GM13976 (cell line): Measurements from ENCODE around the gene KCNJ1.

Source experiments
- DNase-seq: peaks from one replicate; pipeline ENCODE4 v3.0.0; 2012; ENCODE audit warnings: low spot score
- in situ Hi-C: fragments of 300-500 bp; cut with MboI; formaldehyde crosslinking; loops from one replicate; pipeline ENCODE4 v1.12.0; 2022; ENCODE audit warnings: low sequenced_read_pairs, mixed read lengths, inconsistent platforms; ENCODE audit not compliant: unreplicated experiment
- TF ChIP-seq, protein P1 (sequence below): IDR thresholded peaks from 2 replicates; pipeline ENCODE4 v1.5.1; 2012; ENCODE audit warnings: borderline replicate concordance, mild to moderate bottlenecking; ENCODE audit not compliant: insufficient read depth; ENCODE audit errors: extremely low read depth, missing control alignments, control extremely low read depth

The KCNJ1 gene

DNA sequence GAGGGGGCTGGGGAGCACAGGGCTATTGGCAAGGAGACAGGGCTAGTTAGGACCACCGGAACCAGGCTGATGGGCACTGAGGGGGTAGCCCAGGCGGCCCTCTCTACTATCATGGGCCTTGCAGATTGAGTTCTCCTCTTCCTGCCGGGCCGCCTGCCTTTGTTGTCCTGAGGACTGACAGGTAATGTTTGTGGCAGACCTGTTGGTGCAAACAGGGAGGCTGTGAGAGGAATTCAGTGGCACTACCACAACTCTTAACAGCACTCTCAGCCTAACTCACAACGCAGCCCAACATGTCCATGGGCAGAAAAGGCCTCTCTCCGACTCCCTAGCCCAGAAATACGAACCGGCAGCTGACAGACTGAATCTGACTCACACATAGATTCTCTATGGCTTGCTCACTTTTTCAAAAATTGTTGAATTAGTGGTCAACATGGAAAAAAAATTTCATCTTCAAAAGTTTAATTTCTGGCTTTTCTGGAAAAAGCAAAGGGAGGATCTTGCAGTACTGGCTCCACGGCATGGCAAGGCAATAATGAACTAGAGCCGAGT, 35.5 kb upstream of the KCNJ1 start:
- TF ChIP-seq, protein P1, sequence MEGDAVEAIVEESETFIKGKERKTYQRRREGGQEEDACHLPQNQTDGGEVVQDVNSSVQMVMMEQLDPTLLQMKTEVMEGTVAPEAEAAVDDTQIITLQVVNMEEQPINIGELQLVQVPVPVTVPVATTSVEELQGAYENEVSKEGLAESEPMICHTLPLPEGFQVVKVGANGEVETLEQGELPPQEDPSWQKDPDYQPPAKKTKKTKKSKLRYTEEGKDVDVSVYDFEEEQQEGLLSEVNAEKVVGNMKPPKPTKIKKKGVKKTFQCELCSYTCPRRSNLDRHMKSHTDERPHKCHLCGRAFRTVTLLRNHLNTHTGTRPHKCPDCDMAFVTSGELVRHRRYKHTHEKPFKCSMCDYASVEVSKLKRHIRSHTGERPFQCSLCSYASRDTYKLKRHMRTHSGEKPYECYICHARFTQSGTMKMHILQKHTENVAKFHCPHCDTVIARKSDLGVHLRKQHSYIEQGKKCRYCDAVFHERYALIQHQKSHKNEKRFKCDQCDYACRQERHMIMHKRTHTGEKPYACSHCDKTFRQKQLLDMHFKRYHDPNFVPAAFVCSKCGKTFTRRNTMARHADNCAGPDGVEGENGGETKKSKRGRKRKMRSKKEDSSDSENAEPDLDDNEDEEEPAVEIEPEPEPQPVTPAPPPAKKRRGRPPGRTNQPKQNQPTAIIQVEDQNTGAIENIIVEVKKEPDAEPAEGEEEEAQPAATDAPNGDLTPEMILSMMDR: no peak
- no peak for DNase-seq
- in situ Hi-C loops: no loop called here

- in situ Hi-C loops: no loop called here
Observed at GRCh38 chr11:128901653-128902514, 34.8 kb upstream of the KCNJ1 start.

GRCh38 chr11:128900468-128900867, 33.4 kb upstream of the KCNJ1 start:
- TF ChIP-seq, protein P1: no peak
- no peak for DNase-seq
- in situ Hi-C loops: no loop called here

More at GRCh38 chr11:128901653-128902514, 34.8 kb upstream of the KCNJ1 start:
- TF ChIP-seq, protein P1: no peak
- DNase-seq: no peak

GRCh38 chr11:128898580-128899344, 31.7 kb upstream of the KCNJ1 start:
- TF ChIP-seq, protein P1: no peak
- DNase-seq: no peak
- in situ Hi-C loops: loop anchor here (25.0 kb wide), 1 partner anchor 439 kb away; no protein-coding TSS in a partner anchor

DNA sequence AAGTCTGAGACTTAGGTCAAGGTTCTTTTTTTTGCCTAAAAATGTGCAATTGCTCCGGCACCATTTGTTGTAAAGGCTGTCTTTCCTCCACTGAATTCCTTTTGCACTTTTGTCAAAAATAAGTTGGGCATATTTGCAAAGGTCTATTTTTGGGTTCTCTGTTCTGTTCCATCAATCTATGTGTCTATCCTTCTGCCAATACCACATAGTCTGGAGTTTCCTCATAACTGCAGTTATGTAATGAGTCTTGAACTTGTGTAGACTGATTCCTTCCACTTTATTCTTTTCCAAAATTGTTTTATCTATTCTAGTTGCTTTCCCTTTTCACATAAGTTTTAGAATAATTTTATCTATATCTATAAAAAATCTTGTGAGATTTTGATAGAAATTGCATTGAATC, 30.7 kb upstream of the KCNJ1 start:
- TF ChIP-seq, protein P1: no peak
- in situ Hi-C loops: loop anchor here (25.0 kb wide), 1 partner anchor 439 kb away; no protein-coding TSS in a partner anchor
- DNase-seq: no peak

DNA sequence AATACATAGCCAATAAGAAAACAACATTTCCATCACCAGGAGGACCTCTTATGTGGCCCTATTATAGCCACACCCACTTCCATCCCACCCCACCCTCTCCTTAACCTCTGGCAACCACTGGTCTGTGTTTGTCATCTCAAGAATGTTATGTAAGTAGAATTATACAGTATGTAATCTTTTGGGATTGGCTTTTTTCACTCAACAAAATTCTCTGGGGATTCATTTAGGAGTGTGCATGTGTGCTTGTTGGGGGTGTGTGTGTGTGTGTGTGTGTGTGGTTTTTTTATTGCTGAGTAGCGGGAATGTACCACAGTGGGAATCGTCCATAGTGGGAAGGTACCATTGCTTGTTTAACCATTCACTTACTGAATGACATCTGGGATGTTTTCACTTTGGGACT, 29.3 kb upstream of the KCNJ1 start:
- DNase-seq: no peak
- in situ Hi-C loops: loop anchor here (25.0 kb wide), 1 partner anchor 441 kb away; no protein-coding TSS in a partner anchor
- TF ChIP-seq, protein P1: no peak
